Common myeloid progenitor, CD34-positive (primary cell): Measurements from ENCODE around the gene TMEM135.
"Not testable (repeated sequence)": the region's sequence is repeated elsewhere in the genome, so short reads cannot be mapped to it uniquely, and the experiment has no call there.

Experiments used
- CTCF ChIA-PET: fragments of 350-600 bp; sonication (Branson Sonifier 250); formaldehyde crosslinking; loops from one replicate; lab custom pipeline; 2021; ENCODE audit warnings: antibody characterized with exemption; lab: Charles Lee
- POLR2A ChIA-PET: fragments of 350-600 bp; sonication (Branson Sonifier 250); formaldehyde crosslinking; loops from one replicate; lab custom pipeline; 2021; ENCODE audit warnings: antibody characterized with exemption; lab: Charles Lee
- DNase-seq, 3 donors: peaks; one replicate each; pipeline versions ENCODE4 v3.0.0 to v3.0.0-alpha.2; 2013
- H3K27ac ChIP-seq, 2 experiments: 1 replicate in 1 of 2; 2 replicates in 1 of 2; pipeline ENCODE4 v1.7.0; 2013; ENCODE audit warnings: inconsistent platforms in 2 of 2, low read length in 2 of 2, mild to moderate bottlenecking in 2 of 2, low read depth in 1 of 2, moderate library complexity in 1 of 2; ENCODE audit not compliant: severe bottlenecking in 2 of 2, insufficient read depth in 1 of 2, poor library complexity in 1 of 2
- H3K27me3 ChIP-seq, 5 experiments: replicated peaks in 2 of 5; 1 replicate in 3 of 5; 2 replicates in 2 of 5; pipeline versions ENCODE4 v1.6.1 to v1.7.0; 2013; ENCODE audit warnings: low read length in 4 of 5, mild to moderate bottlenecking in 2 of 5, moderate library complexity in 2 of 5, inconsistent platforms in 1 of 5; ENCODE audit not compliant: insufficient read depth in 5 of 5, control insufficient read depth in 4 of 5
- H3K36me3 ChIP-seq, 4 experiments: 1 replicate in 2 of 4; 2 replicates in 2 of 4; pipeline versions ENCODE4 v1.6.1 to v1.7.0; 2013; ENCODE audit warnings: low read length in 3 of 4, control low read depth in 1 of 4, mild to moderate bottlenecking in 1 of 4; ENCODE audit not compliant: control insufficient read depth in 4 of 4, insufficient read depth in 4 of 4
- H3K4me1 ChIP-seq, 4 experiments: 1 replicate in 3 of 4; 2 replicates in 1 of 4; pipeline versions ENCODE4 v1.6.1 to v1.7.1; 2013; ENCODE audit warnings: low read length in 3 of 4, mild to moderate bottlenecking in 3 of 4, control low read depth in 1 of 4, inconsistent platforms in 1 of 4, moderate library complexity in 1 of 4; ENCODE audit not compliant: control insufficient read depth in 4 of 4, insufficient read depth in 4 of 4; ENCODE audit errors: control extremely low read depth in 1 of 4
- H3K4me3 ChIP-seq, 7 experiments: 1 replicate in 4 of 7; 2 replicates in 3 of 7; pipeline versions ENCODE4 v1.5.1 to v1.7.0; 2013; ENCODE audit warnings: mild to moderate bottlenecking in 7 of 7, low read length in 6 of 7, moderate library complexity in 6 of 7, inconsistent platforms in 2 of 7, low read depth in 2 of 7, control low read depth in 1 of 7; ENCODE audit not compliant: insufficient read depth in 4 of 7, control insufficient read depth in 1 of 7; ENCODE audit errors: extremely low read depth in 1 of 7
- H3K9me3 ChIP-seq, 5 experiments: 1 replicate in 4 of 5; 2 replicates in 1 of 5; pipeline versions ENCODE4 v1.6.1 to v1.7.1; 2013; ENCODE audit warnings: low read length in 4 of 5, mild to moderate bottlenecking in 2 of 5, inconsistent platforms in 1 of 5, low read depth in 1 of 5, moderate library complexity in 1 of 5; ENCODE audit not compliant: control insufficient read depth in 4 of 5, insufficient read depth in 2 of 5; ENCODE audit errors: control extremely low read depth in 1 of 5
- WGBS: methylation state at CpG from one replicate; pipeline ENCODE4 v1.1.5; 2013; ENCODE audit not compliant: insufficient coverage; 5-methylcytosine and 5-hydroxymethylcytosine counted together

The TMEM135 gene

GRCh38 chr11:87271951-87272350, 234.2 kb downstream of the TMEM135 start:
- 100% methylated on average over 2 of the region's 4 CpGs for WGBS
- H3K27me3 ChIP-seq, H3K4me3 ChIP-seq, H3K36me3 ChIP-seq, POLR2A ChIA-PET, H3K4me1 ChIP-seq, DNase-seq, H3K27ac ChIP-seq, H3K9me3 ChIP-seq: not testable (repeated sequence)
- CTCF ChIA-PET, result interaction anchor here (1.0 to 1.6 kb wide), 3 partner anchors 10 to 332 kb away, joined by 3 to 5 read pairs (median 4); no protein-coding TSS in a partner anchor

- CTCF ChIA-PET, result no interaction called here
- H3K4me3 ChIP-seq, result no peak overlapping the region
- DNase-seq, result no peak
- WGBS, result no CpG with 5 or more reads among the region's 1 CpG
- POLR2A ChIA-PET, result no interaction called here
- H3K9me3 ChIP-seq, result no peaks in the 10 kb centered on the region
- no peaks in the 10 kb centered on the region for H3K36me3 ChIP-seq
- H3K27ac ChIP-seq, result no peak overlapping the region
- H3K27me3 ChIP-seq, result no peaks in the 10 kb centered on the region
- H3K4me1 ChIP-seq, result no peaks in the 10 kb centered on the region
These were observed 237.4 kb downstream of the TMEM135 start for GRCh38 chr11:87275176-87275575.

GRCh38 chr11:87280143-87280542, 242.4 kb downstream of the TMEM135 start:
- WGBS, result 83% methylated on average over 1 of the region's 2 CpGs
- no peaks in the 10 kb centered on the region for H3K36me3 ChIP-seq
- H3K9me3 ChIP-seq, result no peaks in the 10 kb centered on the region
- no peak overlapping the region for H3K27ac ChIP-seq
- no peak overlapping the region for H3K4me3 ChIP-seq
- ChIA-PET CTCF (interaction anchor here (0.9 to 1.9 kb wide), 3 partner anchors 15 to 341 kb away, joined by 4 read pairs; no protein-coding TSS in a partner anchor), POLR2A (no interaction called here)
- no peaks in the 10 kb centered on the region for H3K27me3 ChIP-seq
- DNase-seq, result no peak
- H3K4me1 ChIP-seq, result no peaks in the 10 kb centered on the region

- Histone ChIP-seq H3K27ac (no peak overlapping the region), H3K9me3 (peaks cover 0 to 4% (median 0%) of the 10 kb centered on the region in 5 experiments), H3K36me3 (no peaks in the 10 kb centered on the region), H3K4me1 (no peaks in the 10 kb centered on the region), H3K27me3 (no peaks in the 10 kb centered on the region), H3K4me3 (peak overlapping the region in 1 of 7 experiments; percentile 13)
- DNase-seq, result peak; percentile 34 to 71 (median 62)
- CTCF ChIA-PET, result interaction anchor here (0.9 to 1.9 kb wide), 6 partner anchors 9 to 343 kb away, joined by 3 to 5 read pairs (median 4); partner anchors contain the start of gene FZD4
- WGBS, result no CpG with 5 or more reads among the region's 3 CpGs
- POLR2A ChIA-PET, result interaction anchor here (0.6 kb wide), 1 partner anchor 291 kb away, joined by 3 read pairs; no protein-coding TSS in a partner anchor
These were observed 243.8 kb downstream of the TMEM135 start for GRCh38 chr11:87281496-87281895.

- ChIA-PET CTCF (interaction anchor here (4.2 kb wide), 1 partner anchor 289 kb away, joined by 20 read pairs; no protein-coding TSS in a partner anchor), POLR2A (no interaction called here)
- no CpG with 5 or more reads among the region's 2 CpGs for WGBS
- no peaks in the 10 kb centered on the region for H3K36me3 ChIP-seq
- H3K4me1 ChIP-seq, result no peaks in the 10 kb centered on the region
- no peak for DNase-seq
- H3K9me3 ChIP-seq, result peaks cover 0 to 4% (median 0%) of the 10 kb centered on the region in 5 experiments
- H3K4me3 ChIP-seq, result no peak overlapping the region
- H3K27me3 ChIP-seq, result no peaks in the 10 kb centered on the region
- no peak overlapping the region for H3K27ac ChIP-seq
These were observed 246.6 kb downstream of the TMEM135 start for GRCh38 chr11:87284306-87284705.

GRCh38 chr11:87285674-87286073, 247.9 kb downstream of the TMEM135 start:
- DNase-seq, H3K36me3 ChIP-seq, H3K4me1 ChIP-seq, POLR2A ChIA-PET, H3K4me3 ChIP-seq, H3K27me3 ChIP-seq, H3K9me3 ChIP-seq, H3K27ac ChIP-seq: not testable (repeated sequence)
- WGBS, result 91% methylated on average over 6 of the region's 7 CpGs
- CTCF ChIA-PET, result interaction anchor here (0.9 to 4.2 kb wide), 6 partner anchors 10 to 347 kb away, joined by 3 to 20 read pairs (median 4); no protein-coding TSS in a partner anchor

- no peak for DNase-seq
- 97% methylated on average over 15 of the region's 17 CpGs for WGBS
- ChIA-PET CTCF (interaction anchor here (0.9 to 4.2 kb wide), 5 partner anchors 9 to 347 kb away, joined by 3 to 20 read pairs (median 6); no protein-coding TSS in a partner anchor), POLR2A (no interaction called here)
- Histone ChIP-seq H3K27ac (no peak overlapping the region), H3K27me3 (no peaks in the 10 kb centered on the region), H3K9me3 (peaks cover 0 to 4% (median 0%) of the 10 kb centered on the region in 5 experiments), H3K4me1 (no peaks in the 10 kb centered on the region), H3K4me3 (no peak overlapping the region), H3K36me3 (no peaks in the 10 kb centered on the region)
These were observed 248.6 kb downstream of the TMEM135 start for GRCh38 chr11:87286338-87286737.
